HL-60 (cell line): ENCODE data around the gene CRYBG3.
A peak's percentile ranks its signal among the peaks of the same experiment; 100 is the strongest.

Experiments
- DNase-seq, 2 experiments: peaks; one replicate each; pipeline ENCODE4 v3.0.0-alpha.2; 2010 to 2020; ENCODE audit warnings: low read depth in 1 of 2, low spot score in 1 of 2
- H3K27ac ChIP-seq: fragments of 250-450 bp; sonication (Bioruptor Pico); replicated peaks from 2 replicates; pipeline ENCODE4 v1.5.1; 2020; ENCODE audit warnings: mild to moderate bottlenecking, moderate library complexity
- H3K27me3 ChIP-seq: fragments of 250-450 bp; sonication (Bioruptor Pico); 2 replicates; pipeline ENCODE4 v1.5.1; 2021; ENCODE audit warnings: mild to moderate bottlenecking, moderate library complexity; ENCODE audit not compliant: insufficient read depth, poor library complexity, severe bottlenecking
- H3K4me3 ChIP-seq: replicated peaks from 2 replicates; pipeline ENCODE4 v1.5.1; 2011; ENCODE audit warnings: mild to moderate bottlenecking, control low read depth, low read length; ENCODE audit not compliant: insufficient read depth
- CTCF ChIP-seq: IDR thresholded peaks from one replicate; pipeline ENCODE4 v1.5.1; 2011; ENCODE audit warnings: low read length, control low read depth, inconsistent platforms; ENCODE audit not compliant: insufficient read depth
- GABPA ChIP-seq: IDR thresholded peaks from 2 replicates; pipeline ENCODE4 v1.6.1; 2012; ENCODE audit warnings: low read depth
- POLR2AphosphoS5 ChIP-seq: IDR thresholded peaks from 2 replicates; pipeline ENCODE4 v1.6.1; 2012; ENCODE audit warnings: low read depth
- REST ChIP-seq: IDR thresholded peaks from 2 replicates; pipeline ENCODE4 v1.6.1; 2012; ENCODE audit warnings: low read depth; ENCODE audit not compliant: insufficient replicate concordance
- SPI1 ChIP-seq: IDR thresholded peaks from 2 replicates; pipeline ENCODE4 v1.6.1; 2012; ENCODE audit warnings: low read depth, mild to moderate bottlenecking, borderline replicate concordance

Gene CRYBG3

DNA sequence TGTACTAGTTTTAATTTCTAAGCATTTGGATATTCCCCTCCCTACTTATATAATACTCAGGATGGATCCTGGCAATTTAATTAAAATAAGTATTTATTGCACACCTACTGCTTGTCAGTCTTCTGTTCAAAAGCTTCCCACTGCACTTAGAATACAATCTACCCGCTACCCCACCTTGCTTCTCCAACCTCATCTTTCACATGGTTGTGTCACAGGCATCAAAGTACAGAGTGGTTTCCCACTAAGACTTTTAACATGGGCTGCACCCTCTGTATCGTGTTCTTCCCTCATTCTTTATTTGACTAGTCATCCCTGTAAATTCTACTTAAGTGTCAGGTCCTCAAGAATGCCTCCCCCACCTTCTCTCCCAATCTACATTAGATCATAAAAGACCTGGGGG, 115.4 kb downstream of the CRYBG3 start:
- no peak for DNase-seq
- no peak overlapping the region for H3K4me3 ChIP-seq
- no peaks in the 10 kb centered on the region for H3K27me3 ChIP-seq
- H3K27ac ChIP-seq: no peak overlapping the region
- no peak for TF ChIP-seq SPI1

- no peak for TF ChIP-seq GABPA
- TF ChIP-seq SPI1: no peak
- no peak for TF ChIP-seq POLR2AphosphoS5
- TF ChIP-seq REST: no peak
- TF ChIP-seq CTCF: no peak
- no peak overlapping the region for H3K27ac ChIP-seq
- no peak for DNase-seq
- no peak overlapping the region for H3K4me3 ChIP-seq
- H3K27me3 ChIP-seq: no peaks in the 10 kb centered on the region
Measured at GRCh38 chr3:97938444-97938843, 116.6 kb downstream of the CRYBG3 start.

DNA sequence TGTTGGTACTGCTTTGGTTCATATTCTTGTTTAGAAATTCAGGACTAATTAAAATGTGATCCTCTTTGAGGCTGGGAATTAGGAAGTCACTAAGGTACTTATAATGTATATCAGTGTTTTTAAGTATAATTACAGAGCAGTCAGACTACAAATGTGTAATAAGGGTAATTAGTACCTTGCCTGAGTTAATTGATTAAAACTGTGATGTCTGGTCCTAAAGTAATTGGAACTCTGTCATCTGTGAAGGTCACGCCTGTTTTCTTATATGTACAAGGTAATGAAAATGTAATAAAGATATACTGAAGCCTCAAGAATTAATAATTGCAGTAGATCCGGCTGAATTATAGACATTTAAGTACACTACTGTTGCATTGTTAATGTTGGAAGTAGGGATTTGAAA, 117.6 kb downstream of the CRYBG3 start:
- H3K27ac ChIP-seq: no peak overlapping the region
- H3K4me3 ChIP-seq: no peak overlapping the region
- no peak for DNase-seq
- no peaks in the 10 kb centered on the region for H3K27me3 ChIP-seq
- no peak for TF ChIP-seq POLR2AphosphoS5
- no peak for TF ChIP-seq SPI1
- TF ChIP-seq GABPA: no peak
- no peak for TF ChIP-seq REST
- no peak for TF ChIP-seq CTCF

DNA sequence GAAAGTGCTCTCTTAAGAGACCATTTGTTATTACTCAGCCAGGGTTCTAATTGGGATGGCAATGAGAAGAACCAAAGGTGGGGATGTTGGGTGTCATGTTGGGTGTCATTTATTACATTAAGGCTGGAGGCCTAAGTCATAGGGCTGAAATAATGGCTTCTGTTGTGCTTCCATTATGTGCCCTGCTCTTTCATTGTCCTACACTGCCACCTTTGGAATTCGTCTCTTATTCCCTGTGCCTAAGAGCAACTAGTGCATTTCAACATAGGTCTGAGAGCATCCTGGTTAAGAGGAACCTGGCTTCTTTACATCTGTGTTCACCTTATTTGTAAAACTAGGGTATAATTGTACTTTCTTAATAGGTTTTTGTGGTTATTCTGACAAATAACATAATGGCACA, 118.2 kb downstream of the CRYBG3 start:
- TF ChIP-seq REST (no peak), CTCF (no peak), SPI1 (no peak), POLR2AphosphoS5 (no peak), GABPA (no peak)
- Histone ChIP-seq H3K27ac (no peak overlapping the region), H3K27me3 (no peaks in the 10 kb centered on the region), H3K4me3 (no peak overlapping the region)
- peak in 1 of 2 experiments; percentile 16 for DNase-seq
